ENCODE measurements around the gene GLT1D1. TPM values are rescaled to one million over a fixed set of nuclear protein-coding genes. Genes with fewer than 3 reads are reported as not detected.

Gene GLT1D1
- total RNA-seq, 1 donor from 2014 or later, result 0.44 TPM

GRCh38 chr12:128944956-128945355 is 91.7 kb downstream of the GLT1D1 start:
- H3K9me3 Mint-ChIP-seq (ENCODE audit: unreplicated experiment), result peaks cover 19% of the 10 kb centered on the region

GRCh38 chr12:128947209-128947608 is 93.9 kb downstream of the GLT1D1 start:
- peaks cover 2% of the 10 kb centered on the region for H3K27me3 Mint-ChIP-seq (ENCODE audit: unreplicated experiment)
- no peak for TF ChIP-seq CTCF (IDR thresholded peaks at IDR 0.05; ENCODE audit: unreplicated experiment)
- H3K4me1 Mint-ChIP-seq (ENCODE audit: unreplicated experiment), result peaks cover 13% of the 10 kb centered on the region
- DNase-seq (ENCODE audit: low spot score), result no peak
- no peak overlapping the region for H3K4me3 Mint-ChIP-seq (ENCODE audit: unreplicated experiment)
- H3K9me3 Mint-ChIP-seq (ENCODE audit: unreplicated experiment), result peaks cover 13% of the 10 kb centered on the region
- H3K36me3 Mint-ChIP-seq (ENCODE audit: low read depth, unreplicated experiment), result peaks cover 7% of the 10 kb centered on the region
- no peak overlapping the region for H3K27ac Mint-ChIP-seq (ENCODE audit: unreplicated experiment)

More at GRCh38 chr12:128944956-128945355, 91.7 kb downstream of the GLT1D1 start:
- DNase-seq (ENCODE audit: low spot score), result no peak
- Mint-ChIP-seq H3K4me1 (ENCODE audit: unreplicated experiment) (peaks cover 13% of the 10 kb centered on the region), H3K36me3 (ENCODE audit: low read depth, unreplicated experiment) (peaks cover 7% of the 10 kb centered on the region), H3K27ac (ENCODE audit: unreplicated experiment) (no peak overlapping the region), H3K27me3 (ENCODE audit: unreplicated experiment) (peaks cover 5% of the 10 kb centered on the region), H3K4me3 (ENCODE audit: unreplicated experiment) (no peak overlapping the region)
- TF ChIP-seq CTCF (IDR thresholded peaks at IDR 0.05; ENCODE audit: unreplicated experiment), result no peak

GRCh38 chr12:128949086-128949485 is 95.8 kb downstream of the GLT1D1 start:
- H3K4me1 Mint-ChIP-seq (ENCODE audit: unreplicated experiment), result peaks cover 13% of the 10 kb centered on the region
- H3K36me3 Mint-ChIP-seq (ENCODE audit: low read depth, unreplicated experiment), result peaks cover 7% of the 10 kb centered on the region
- no peak overlapping the region for H3K27ac Mint-ChIP-seq (ENCODE audit: unreplicated experiment)
- H3K4me3 Mint-ChIP-seq (ENCODE audit: unreplicated experiment), result no peak overlapping the region
- TF ChIP-seq CTCF (IDR thresholded peaks at IDR 0.05; ENCODE audit: unreplicated experiment), result no peak
- H3K27me3 Mint-ChIP-seq (ENCODE audit: unreplicated experiment), result peaks cover 4% of the 10 kb centered on the region
- H3K9me3 Mint-ChIP-seq (ENCODE audit: unreplicated experiment), result peaks cover 13% of the 10 kb centered on the region
- DNase-seq (ENCODE audit: low spot score), result no peak

DNA sequence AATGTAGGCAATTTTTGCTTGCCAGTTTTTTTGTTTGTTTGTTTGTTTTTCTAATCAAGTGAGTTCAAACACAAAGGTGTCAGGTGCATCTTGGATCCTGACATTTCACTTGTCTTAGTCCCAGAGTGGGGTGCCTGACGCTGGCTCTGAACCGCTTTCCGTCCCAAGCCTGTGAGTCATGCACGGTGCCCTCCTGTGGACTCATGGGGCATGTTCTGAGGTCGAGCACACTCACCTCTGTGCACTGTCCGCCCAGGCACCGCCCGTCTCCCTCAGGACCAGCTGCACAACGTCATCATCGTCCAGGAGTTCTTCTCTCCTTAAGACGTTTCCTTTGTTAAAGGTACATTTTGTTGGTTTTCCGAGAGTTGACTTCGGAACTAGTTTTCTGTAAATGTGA is 98.2 kb downstream of the GLT1D1 start:
- peaks cover 13% of the 10 kb centered on the region for H3K4me1 Mint-ChIP-seq (ENCODE audit: unreplicated experiment)
- peaks cover 2% of the 10 kb centered on the region for H3K27me3 Mint-ChIP-seq (ENCODE audit: unreplicated experiment)
- no peak overlapping the region for H3K4me3 Mint-ChIP-seq (ENCODE audit: unreplicated experiment)
- H3K36me3 Mint-ChIP-seq (ENCODE audit: low read depth, unreplicated experiment), result peaks cover 3% of the 10 kb centered on the region
- TF ChIP-seq CTCF (IDR thresholded peaks at IDR 0.05; ENCODE audit: unreplicated experiment), result no peak
- H3K9me3 Mint-ChIP-seq (ENCODE audit: unreplicated experiment), result peaks cover 9% of the 10 kb centered on the region
- no peak for DNase-seq (ENCODE audit: low spot score)
- no peak overlapping the region for H3K27ac Mint-ChIP-seq (ENCODE audit: unreplicated experiment)

DNA sequence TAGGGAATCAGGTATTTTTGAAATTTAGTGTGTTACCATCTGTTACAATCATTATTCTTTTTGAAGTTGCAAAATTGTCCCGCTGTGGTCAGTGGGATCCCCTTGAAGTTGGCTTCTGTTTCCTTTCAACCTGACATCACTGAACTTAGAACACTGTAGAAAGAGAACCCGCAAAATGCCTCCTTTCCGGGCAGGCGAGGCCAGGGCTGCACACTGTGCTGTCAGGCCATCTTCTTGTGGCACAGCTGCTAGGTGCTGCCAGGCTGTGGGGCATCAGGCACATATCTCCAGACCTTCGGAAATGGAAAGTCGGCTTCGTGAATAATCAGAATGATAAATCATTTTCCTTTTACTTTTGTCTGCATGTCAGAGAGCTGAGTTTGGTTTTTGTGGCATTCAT is 103.5 kb downstream of the GLT1D1 start:
- no peak for DNase-seq (ENCODE audit: low spot score)
- Mint-ChIP-seq H3K4me3 (ENCODE audit: unreplicated experiment) (no peak overlapping the region), H3K9me3 (ENCODE audit: unreplicated experiment) (peaks cover 7% of the 10 kb centered on the region), H3K4me1 (ENCODE audit: unreplicated experiment) (no peaks in the 10 kb centered on the region), H3K27ac (ENCODE audit: unreplicated experiment) (no peak overlapping the region), H3K36me3 (ENCODE audit: low read depth, unreplicated experiment) (peaks cover 5% of the 10 kb centered on the region), H3K27me3 (ENCODE audit: unreplicated experiment) (peaks cover 4% of the 10 kb centered on the region)
- no peak for TF ChIP-seq CTCF (IDR thresholded peaks at IDR 0.05; ENCODE audit: unreplicated experiment)
